Fibroblast of lung (primary cell): Measurements from ENCODE around the gene MYRIP.

Source experiments
- EZH2 ChIP-seq: IDR thresholded peaks from 2 replicates; pipeline ENCODE4 v1.5.1; 2012; ENCODE audit warnings: low read length, control low read depth, mild to moderate bottlenecking; ENCODE audit errors: missing control alignments
- TF ChIP-seq, protein P1 (sequence below), 2 donors: IDR thresholded peaks in 1 of 2; conservative IDR thresholded peaks in 1 of 2; 1 replicate in 1 of 2; 2 replicates in 1 of 2; pipeline ENCODE4 v1.5.1; 2011 to 2012; ENCODE audit warnings: low read length in 2 of 2, control low read depth in 1 of 2, inconsistent platforms in 1 of 2, low read depth in 1 of 2, mild to moderate bottlenecking in 1 of 2

DNA sequence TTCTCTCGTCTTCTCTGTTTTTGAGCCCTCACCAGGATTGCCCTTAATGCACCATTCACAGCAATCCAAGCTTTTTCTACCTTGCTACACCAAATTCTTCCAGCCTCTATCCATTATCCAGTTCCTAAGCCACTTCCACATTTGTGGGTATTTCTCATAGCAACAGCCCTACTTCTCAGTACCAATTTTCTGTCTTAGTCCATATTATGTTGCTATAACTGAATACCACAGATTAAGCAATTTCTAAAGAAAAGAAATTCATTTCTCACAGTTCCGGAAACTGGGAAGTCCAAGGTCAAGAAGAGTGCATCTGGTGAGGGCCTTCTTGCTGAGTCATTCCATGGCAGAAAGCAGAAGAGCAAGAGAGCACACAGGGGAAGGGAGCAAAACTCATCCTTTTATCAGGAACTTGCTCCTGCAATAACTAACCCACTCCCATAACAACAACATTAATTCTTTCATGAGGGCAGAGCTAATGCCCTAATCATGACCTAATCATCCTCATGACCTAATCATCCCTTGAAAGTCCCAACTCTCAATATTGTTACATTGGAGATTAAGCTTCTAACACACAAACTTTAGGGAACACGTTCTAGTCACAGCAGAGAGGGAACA lies 490.4 kb downstream of the MYRIP start:
- TF ChIP-seq, protein P1, sequence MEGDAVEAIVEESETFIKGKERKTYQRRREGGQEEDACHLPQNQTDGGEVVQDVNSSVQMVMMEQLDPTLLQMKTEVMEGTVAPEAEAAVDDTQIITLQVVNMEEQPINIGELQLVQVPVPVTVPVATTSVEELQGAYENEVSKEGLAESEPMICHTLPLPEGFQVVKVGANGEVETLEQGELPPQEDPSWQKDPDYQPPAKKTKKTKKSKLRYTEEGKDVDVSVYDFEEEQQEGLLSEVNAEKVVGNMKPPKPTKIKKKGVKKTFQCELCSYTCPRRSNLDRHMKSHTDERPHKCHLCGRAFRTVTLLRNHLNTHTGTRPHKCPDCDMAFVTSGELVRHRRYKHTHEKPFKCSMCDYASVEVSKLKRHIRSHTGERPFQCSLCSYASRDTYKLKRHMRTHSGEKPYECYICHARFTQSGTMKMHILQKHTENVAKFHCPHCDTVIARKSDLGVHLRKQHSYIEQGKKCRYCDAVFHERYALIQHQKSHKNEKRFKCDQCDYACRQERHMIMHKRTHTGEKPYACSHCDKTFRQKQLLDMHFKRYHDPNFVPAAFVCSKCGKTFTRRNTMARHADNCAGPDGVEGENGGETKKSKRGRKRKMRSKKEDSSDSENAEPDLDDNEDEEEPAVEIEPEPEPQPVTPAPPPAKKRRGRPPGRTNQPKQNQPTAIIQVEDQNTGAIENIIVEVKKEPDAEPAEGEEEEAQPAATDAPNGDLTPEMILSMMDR (conservative IDR thresholded peaks at IDR 0.05 in 1 of 2, IDR thresholded peaks at IDR 0.05 in 1 of 2; ENCODE audit: low read depth in 1 of 2, low read length in 2 of 2), result no peak
- TF ChIP-seq EZH2, result no peak
